Sigmoid colon (tissue), 7 donors: Measurements from ENCODE around the gene SMARCE1. TPM values are rescaled to one million over a fixed set of nuclear protein-coding genes. Genes with fewer than 3 reads are reported as not detected.
A peak's percentile ranks its signal among the peaks of the same experiment; 100 is the strongest.

Experiments
- DNase-seq: peaks from one replicate; pipeline ENCODE4 v3.0.0-alpha.2; 2019
- H3K27ac ChIP-seq, 4 donors: fragments of 200-600 bp; sonication (generic); one replicate each; pipeline ENCODE4 v1.5.1; 2016 to 2019; ENCODE audit warnings: mild to moderate bottlenecking in 1 of 4
- H3K27me3 ChIP-seq, 3 donors: fragments of 200-600 bp; sonication (generic); one replicate each; pipeline ENCODE4 v1.5.1; 2019; ENCODE audit warnings: mild to moderate bottlenecking in 1 of 3
- H3K36me3 ChIP-seq, 4 donors: fragments of 200-600 bp; sonication (generic); one replicate each; pipeline ENCODE4 v1.5.1; 2016 to 2019
- H3K4me1 ChIP-seq, 4 donors: fragments of 200-600 bp; sonication (generic); one replicate each; pipeline ENCODE4 v1.5.1; 2017 to 2019
- H3K4me3 ChIP-seq, 4 donors: fragments of 200-600 bp; sonication (generic); one replicate each; pipeline ENCODE4 v1.5.1; 2017 to 2019; ENCODE audit warnings: mild to moderate bottlenecking in 2 of 4, moderate library complexity in 1 of 4
- H3K9me3 ChIP-seq, 4 donors: fragments of 200-600 bp in 3 of 4; sonication (generic) in 3 of 4; one replicate each; pipeline versions ENCODE4 v1.5.1 to v1.6.1; 2013 to 2019
- EP300 ChIP-seq, 4 donors: sonication (generic); formaldehyde crosslinking; IDR thresholded peaks; one replicate each; pipeline ENCODE4 v1.6.1; 2017; ENCODE audit warnings: antibody characterized with exemption in 4 of 4
- POLR2A ChIP-seq, 2 donors: fragments of 450-650 bp; IDR thresholded peaks; one replicate each; pipeline ENCODE4 v1.6.1; 2016; ENCODE audit warnings: antibody characterized with exemption in 2 of 2, mild to moderate bottlenecking in 2 of 2, moderate library complexity in 2 of 2
- POLR2AphosphoS5 ChIP-seq, 4 donors: sonication (generic); formaldehyde crosslinking; IDR thresholded peaks; one replicate each; pipeline ENCODE4 v1.6.1; 2017; ENCODE audit warnings: antibody characterized with exemption in 4 of 4
- WGBS, 2 donors: extraction: QIAGEN DNeasy Blood & Tissue Kit; methylation state at CpG; one replicate each; pipeline ENCODE4 v1.1.7; 2013; 5-methylcytosine and 5-hydroxymethylcytosine counted together
- intact Hi-C: fragments of 100-400 bp; cut with DNase I; formaldehyde crosslinking; loops from one replicate; pipeline ENCODE4 v1.15.1; 2023
- polyA plus RNA-seq, 3 donors: library from polyadenylated mRNA; stranded (reverse); fragments of 200-250 nt; gene quantifications; one replicate each; pipeline ENCODE4 v1.2.3, GENCODE V29; 2013
- total RNA-seq, 4 donors: library from RNA; depleted of rRNA; stranded (reverse); fragments of >200 nt; gene quantifications; one replicate each; pipeline ENCODE4 v1.1.0, GENCODE V29; 2016
- TF ChIP-seq, protein P1 (sequence below), 4 experiments: fragments of 450-650 bp in 3 of 4; fragments of 200-600 bp in 1 of 4; IDR thresholded peaks; one replicate each; pipeline ENCODE4 v1.5.1; 2016 to 2019; ENCODE audit warnings: antibody characterized with exemption in 4 of 4, mild to moderate bottlenecking in 3 of 4, moderate library complexity in 2 of 4
- donor health status: healthy with polysubstance abuse.
- donor health status: Bipolar disorder and iron deficiency.
- donor health status: healthy.

The SMARCE1 gene
- total and polyA plus RNA-seq, 7 donors = 68.2 to 120 (median 87.3) TPM

GRCh38 chr17:40623419-40624210 is 24.0 kb downstream of the SMARCE1 start:
- intact Hi-C loops = no loop called here
- WGBS, 2 donors = 72 to 79% methylated on average over 12 of the region's 12 CpGs
- Histone ChIP-seq H3K4me1 (peaks cover 0 to 18% (median 8%) of the 10 kb centered on the region in 4 donors), H3K4me3 (no peak overlapping the region), H3K36me3 (peaks cover 0 to 17% (median 5%) of the 10 kb centered on the region in 4 donors), H3K9me3 (no peaks in the 10 kb centered on the region), H3K27ac (no peak overlapping the region), H3K27me3 (peaks cover 0 to 6% (median 0%) of the 10 kb centered on the region in 3 donors)
- DNase-seq = no peak
- TF ChIP-seq, protein P1, sequence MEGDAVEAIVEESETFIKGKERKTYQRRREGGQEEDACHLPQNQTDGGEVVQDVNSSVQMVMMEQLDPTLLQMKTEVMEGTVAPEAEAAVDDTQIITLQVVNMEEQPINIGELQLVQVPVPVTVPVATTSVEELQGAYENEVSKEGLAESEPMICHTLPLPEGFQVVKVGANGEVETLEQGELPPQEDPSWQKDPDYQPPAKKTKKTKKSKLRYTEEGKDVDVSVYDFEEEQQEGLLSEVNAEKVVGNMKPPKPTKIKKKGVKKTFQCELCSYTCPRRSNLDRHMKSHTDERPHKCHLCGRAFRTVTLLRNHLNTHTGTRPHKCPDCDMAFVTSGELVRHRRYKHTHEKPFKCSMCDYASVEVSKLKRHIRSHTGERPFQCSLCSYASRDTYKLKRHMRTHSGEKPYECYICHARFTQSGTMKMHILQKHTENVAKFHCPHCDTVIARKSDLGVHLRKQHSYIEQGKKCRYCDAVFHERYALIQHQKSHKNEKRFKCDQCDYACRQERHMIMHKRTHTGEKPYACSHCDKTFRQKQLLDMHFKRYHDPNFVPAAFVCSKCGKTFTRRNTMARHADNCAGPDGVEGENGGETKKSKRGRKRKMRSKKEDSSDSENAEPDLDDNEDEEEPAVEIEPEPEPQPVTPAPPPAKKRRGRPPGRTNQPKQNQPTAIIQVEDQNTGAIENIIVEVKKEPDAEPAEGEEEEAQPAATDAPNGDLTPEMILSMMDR (IDR thresholded peaks at IDR 0.05) = no peak
- TF ChIP-seq POLR2AphosphoS5 (IDR thresholded peaks at IDR 0.05) = no peak
- no peak for TF ChIP-seq EP300 (IDR thresholded peaks at IDR 0.05)
- no peak for TF ChIP-seq POLR2A (IDR thresholded peaks at IDR 0.05)

GRCh38 chr17:40622509-40622928 is 25.1 kb downstream of the SMARCE1 start:
- Histone ChIP-seq H3K27me3 (peaks cover 0 to 15% (median 0%) of the 10 kb centered on the region in 3 donors), H3K4me3 (no peak overlapping the region), H3K4me1 (peaks cover 0 to 18% (median 8%) of the 10 kb centered on the region in 4 donors), H3K27ac (no peak overlapping the region), H3K9me3 (no peaks in the 10 kb centered on the region), H3K36me3 (peaks cover 0 to 6% (median under 1%) of the 10 kb centered on the region in 4 donors)
- TF ChIP-seq, protein P1 (IDR thresholded peaks at IDR 0.05) = no peak
- TF ChIP-seq POLR2A (IDR thresholded peaks at IDR 0.05) (no peak), EP300 (IDR thresholded peaks at IDR 0.05) (no peak), POLR2AphosphoS5 (IDR thresholded peaks at IDR 0.05) (no peak)
- intact Hi-C loops = no loop called here
- 30 to 40% methylated on average over 3 of the region's 3 CpGs for WGBS, 2 donors
- no peak for DNase-seq

- no peak for DNase-seq
- 72 to 77% methylated on average over 8 of the region's 8 CpGs for WGBS, 2 donors
- intact Hi-C loops = no loop called here
- Histone ChIP-seq H3K27ac (peak overlapping the region; percentile 2 to 48 (median 30)), H3K4me1 (peaks cover 0 to 18% (median 8%) of the 10 kb centered on the region in 4 donors), H3K9me3 (no peaks in the 10 kb centered on the region), H3K4me3 (no peak overlapping the region), H3K36me3 (no peaks in the 10 kb centered on the region), H3K27me3 (peaks cover 0 to 20% (median 0%) of the 10 kb centered on the region in 3 donors)
- TF ChIP-seq EP300 (IDR thresholded peaks at IDR 0.05) (no peak), POLR2AphosphoS5 (IDR thresholded peaks at IDR 0.05) (peak in 1 of 4 donors; percentile 16), POLR2A (IDR thresholded peaks at IDR 0.05) (no peak)
- TF ChIP-seq, protein P1 (IDR thresholded peaks at IDR 0.05) = no peak
Observed at GRCh38 chr17:40621578-40621977, 26.0 kb downstream of the SMARCE1 start.

DNA sequence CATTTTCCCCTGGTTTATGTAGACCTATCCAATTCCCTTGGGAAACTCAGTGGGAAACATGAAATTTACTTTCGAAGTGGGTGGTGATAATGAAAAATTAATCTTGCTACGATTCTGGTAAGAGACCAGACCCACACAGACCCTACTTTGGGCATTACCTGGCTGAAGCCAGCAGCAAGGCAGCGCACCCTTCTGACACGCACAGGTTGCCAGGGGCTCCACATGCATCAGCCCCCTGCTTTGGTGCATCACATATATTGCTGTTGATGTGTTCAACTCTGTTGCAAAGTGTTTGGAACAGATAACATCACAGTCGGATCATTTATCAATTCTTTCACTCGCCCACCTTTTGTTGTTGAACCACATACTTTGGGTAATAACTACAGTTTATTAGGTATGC is 26.6 kb downstream of the SMARCE1 start:
- Histone ChIP-seq H3K4me3 (no peak overlapping the region), H3K9me3 (no peaks in the 10 kb centered on the region), H3K27ac (peak overlapping the region; percentile 21 to 53 (median 43)), H3K27me3 (peaks cover 0 to 23% (median 0%) of the 10 kb centered on the region in 3 donors), H3K4me1 (peaks cover 0 to 18% (median 8%) of the 10 kb centered on the region in 4 donors), H3K36me3 (no peaks in the 10 kb centered on the region)
- intact Hi-C loops = no loop called here
- 87 to 90% methylated on average over 6 of the region's 6 CpGs for WGBS, 2 donors
- TF ChIP-seq POLR2A (IDR thresholded peaks at IDR 0.05) (no peak), EP300 (IDR thresholded peaks at IDR 0.05) (no peak)
- DNase-seq = no peak
